Subcutaneous adipose tissue (tissue), 4 donors: ENCODE data around the gene TTYH3. TPM values are rescaled to one million over a fixed set of nuclear protein-coding genes. Genes with fewer than 3 reads are reported as not detected.

Source experiments
- total RNA-seq, 4 donors: library from RNA; depleted of rRNA; stranded (reverse); fragments of >200 nt; gene quantifications; one replicate each; pipeline ENCODE4 v1.1.0, GENCODE V29; 2016
- TF ChIP-seq, protein P1 (sequence below): fragments of 450-650 bp; IDR thresholded peaks from one replicate; pipeline ENCODE4 v1.5.1; 2016; ENCODE audit warnings: low read depth, mild to moderate bottlenecking, control low read depth, antibody characterized with exemption, moderate library complexity

TTYH3 gene
- total RNA-seq, 4 donors from 2014 or later, result 16.0 to 45.4 (median 21.5) TPM

DNA sequence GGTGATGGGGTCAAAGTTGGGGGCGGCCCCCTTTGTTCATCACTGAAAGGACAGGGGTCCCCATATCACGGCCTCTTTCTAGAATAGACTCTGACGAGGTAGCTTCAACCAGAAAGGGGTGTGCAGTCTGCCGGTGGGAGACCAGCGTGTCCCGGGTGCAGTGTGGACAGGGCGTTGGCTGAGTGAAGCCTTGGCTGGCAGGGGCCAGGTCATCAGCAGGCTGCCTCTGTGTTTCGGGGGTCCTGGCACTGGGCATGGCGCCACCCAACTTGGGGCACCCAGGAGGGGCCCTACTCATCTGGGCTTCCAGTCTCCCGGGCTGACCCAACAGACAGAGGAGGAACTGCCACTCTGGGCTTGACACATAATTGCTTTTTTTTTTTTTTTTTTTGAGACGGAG, 52.7 kb downstream of the TTYH3 start:
- TF ChIP-seq, protein P1, sequence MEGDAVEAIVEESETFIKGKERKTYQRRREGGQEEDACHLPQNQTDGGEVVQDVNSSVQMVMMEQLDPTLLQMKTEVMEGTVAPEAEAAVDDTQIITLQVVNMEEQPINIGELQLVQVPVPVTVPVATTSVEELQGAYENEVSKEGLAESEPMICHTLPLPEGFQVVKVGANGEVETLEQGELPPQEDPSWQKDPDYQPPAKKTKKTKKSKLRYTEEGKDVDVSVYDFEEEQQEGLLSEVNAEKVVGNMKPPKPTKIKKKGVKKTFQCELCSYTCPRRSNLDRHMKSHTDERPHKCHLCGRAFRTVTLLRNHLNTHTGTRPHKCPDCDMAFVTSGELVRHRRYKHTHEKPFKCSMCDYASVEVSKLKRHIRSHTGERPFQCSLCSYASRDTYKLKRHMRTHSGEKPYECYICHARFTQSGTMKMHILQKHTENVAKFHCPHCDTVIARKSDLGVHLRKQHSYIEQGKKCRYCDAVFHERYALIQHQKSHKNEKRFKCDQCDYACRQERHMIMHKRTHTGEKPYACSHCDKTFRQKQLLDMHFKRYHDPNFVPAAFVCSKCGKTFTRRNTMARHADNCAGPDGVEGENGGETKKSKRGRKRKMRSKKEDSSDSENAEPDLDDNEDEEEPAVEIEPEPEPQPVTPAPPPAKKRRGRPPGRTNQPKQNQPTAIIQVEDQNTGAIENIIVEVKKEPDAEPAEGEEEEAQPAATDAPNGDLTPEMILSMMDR, result no peak

DNA sequence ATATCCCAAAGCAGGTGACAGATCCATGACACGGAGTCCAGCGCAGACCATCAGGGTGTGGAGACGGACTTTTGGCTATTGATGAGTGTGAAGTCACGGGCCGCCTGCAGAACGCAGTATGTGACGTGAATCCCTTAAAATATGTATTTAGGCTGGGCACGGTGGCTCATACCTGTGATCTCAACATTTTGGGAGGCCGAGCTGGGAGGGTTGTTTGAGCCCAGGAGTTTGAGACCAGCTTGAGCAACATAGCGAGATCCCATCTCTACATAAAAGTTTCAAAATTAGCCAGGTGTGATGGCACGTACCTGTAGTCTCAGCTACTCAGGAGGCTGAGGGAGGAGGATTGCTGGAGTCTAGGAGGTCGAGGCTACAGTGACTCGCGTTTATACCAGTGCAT, 54.3 kb downstream of the TTYH3 start:
- TF ChIP-seq, protein P1, result no peak

DNA sequence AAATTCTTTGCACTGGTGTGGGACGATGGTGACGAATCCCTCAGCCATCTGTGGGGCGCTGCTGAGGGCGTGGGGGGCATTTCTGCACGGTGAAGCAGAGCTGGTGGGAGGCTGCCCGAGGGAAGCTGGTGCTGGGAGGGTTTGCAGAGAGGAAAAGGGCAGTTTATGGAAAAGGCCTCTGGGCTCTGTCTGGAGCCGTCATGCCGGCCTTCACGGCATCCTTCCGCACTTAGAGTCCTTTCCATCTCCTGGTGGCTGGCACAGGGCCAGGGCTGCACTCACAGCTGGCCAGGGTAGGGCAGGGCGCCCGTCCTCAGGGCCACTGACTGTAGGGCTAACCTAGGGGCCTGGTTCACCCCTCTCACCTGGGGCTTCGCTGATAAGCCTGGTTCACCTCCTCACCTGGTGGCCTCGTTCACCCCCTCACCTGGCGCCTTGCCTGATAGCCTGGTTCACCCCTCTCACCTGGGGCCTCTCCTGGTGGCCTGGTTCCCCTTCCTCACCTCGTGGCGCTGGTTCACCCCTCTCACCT, 55.6 kb downstream of the TTYH3 start:
- TF ChIP-seq, protein P1, result no peak

DNA sequence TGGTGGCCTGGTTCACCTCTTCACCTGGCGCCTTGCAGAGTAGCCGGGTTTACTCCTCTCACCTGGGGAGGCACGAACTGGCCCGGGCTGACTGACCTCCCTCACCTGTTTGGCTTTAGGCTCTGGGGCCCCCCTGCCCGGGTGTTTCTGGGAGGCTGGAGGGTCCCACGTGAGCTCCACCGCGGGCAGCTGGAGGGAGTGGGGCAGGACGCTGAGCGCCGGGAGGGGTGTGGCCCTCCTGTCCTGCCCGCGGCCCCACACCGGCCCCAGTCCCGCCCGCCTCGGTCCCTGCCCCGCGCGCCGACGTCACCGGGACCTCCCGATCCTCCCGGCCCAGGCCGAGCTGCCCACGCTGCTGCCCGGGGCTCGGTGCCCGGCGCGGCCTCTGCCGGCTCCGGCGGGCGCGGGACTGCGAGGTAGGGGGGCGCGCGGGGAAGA, 56.1 kb downstream of the TTYH3 start, which contains the start of gene AMZ1:
TSS of gene AMZ1 (plus strand) at position 322 of the 438 bp plus-strand sequence. CDS start 12,250 bp downstream, outside the sequence.
- TF ChIP-seq, protein P1, result no peak

DNA sequence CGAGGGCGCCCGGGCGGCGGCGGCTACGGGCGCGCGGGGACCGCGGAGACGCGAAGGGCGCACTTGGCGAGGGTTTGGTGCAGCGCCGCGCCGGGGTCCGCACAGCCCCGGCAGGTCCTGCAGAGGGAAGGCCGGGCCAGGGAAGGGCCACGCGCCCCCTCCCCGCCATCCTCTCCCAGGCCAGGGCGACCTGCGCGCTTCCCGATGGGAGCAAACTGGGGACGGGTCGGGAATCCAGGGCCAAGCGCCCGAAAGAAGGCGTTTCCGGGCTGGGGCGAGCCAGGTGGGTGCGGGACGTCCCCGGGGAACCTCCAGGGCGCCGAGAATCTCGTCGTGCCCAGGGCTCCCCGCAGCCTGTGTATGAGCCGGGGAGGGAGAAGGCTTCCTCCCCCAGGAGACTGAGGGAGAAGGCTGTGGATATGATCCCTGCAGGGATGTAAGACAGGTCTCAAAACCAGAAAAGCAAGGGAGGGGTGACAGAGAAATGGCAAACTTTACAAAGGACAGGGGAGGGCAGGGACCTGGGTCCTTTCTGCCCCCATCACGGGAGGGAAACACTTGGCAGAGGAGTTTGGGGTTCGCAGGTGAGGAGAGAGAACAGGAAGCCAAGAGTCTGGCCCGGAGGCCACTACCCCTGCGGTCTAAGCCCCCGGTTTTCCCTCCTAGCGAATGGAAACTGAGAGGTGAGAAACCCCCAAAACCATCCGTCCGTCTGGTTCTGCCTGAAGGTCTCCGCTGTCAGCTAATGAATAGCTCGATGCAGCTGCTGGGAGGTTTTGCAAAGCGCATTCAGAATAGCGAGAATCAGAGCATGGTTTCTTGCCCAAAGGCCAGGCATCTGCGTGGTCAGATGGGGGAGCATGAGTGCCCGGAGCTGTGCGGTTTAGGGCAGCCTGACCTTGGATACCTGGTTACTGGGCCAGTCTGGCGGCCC, 56.9 kb downstream of the TTYH3 start:
- TF ChIP-seq, protein P1, result no peak

DNA sequence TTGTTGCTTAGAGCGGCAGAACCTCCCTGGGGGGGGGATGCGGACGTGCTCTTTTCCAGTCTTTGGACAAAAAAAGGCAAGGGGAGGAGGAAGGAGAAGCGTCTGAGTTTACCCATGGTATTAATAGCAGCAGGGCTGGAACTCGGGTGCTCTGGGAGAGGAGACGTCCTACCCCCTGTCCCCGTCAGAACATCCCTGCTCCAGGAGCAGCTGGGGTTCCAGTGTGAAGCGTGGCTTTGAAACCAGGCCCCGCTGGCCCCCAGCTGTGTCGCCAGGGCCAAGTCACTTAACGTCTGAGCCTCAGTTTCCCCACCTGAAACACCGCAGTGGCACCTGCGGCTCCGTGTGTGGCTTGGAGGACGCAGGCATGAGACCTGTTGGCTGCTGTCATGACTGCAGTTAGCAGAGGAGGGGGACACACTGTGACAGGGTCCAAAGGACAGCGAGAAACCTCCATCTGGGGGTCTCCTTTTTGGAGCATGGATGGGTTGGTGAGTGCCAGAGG, 57.6 kb downstream of the TTYH3 start:
- TF ChIP-seq, protein P1, result no peak
